ENCODE results near the gene ACTR3. TPM values are rescaled to one million over a fixed set of nuclear protein-coding genes. Genes with fewer than 3 reads are reported as not detected.
"Not testable (repeated sequence)": the region's sequence is repeated elsewhere in the genome, so short reads cannot be mapped to it uniquely, and the experiment has no call there.

Gene ACTR3
- total RNA-seq, 1 experiment from 2014 or later = 169 TPM

DNA sequence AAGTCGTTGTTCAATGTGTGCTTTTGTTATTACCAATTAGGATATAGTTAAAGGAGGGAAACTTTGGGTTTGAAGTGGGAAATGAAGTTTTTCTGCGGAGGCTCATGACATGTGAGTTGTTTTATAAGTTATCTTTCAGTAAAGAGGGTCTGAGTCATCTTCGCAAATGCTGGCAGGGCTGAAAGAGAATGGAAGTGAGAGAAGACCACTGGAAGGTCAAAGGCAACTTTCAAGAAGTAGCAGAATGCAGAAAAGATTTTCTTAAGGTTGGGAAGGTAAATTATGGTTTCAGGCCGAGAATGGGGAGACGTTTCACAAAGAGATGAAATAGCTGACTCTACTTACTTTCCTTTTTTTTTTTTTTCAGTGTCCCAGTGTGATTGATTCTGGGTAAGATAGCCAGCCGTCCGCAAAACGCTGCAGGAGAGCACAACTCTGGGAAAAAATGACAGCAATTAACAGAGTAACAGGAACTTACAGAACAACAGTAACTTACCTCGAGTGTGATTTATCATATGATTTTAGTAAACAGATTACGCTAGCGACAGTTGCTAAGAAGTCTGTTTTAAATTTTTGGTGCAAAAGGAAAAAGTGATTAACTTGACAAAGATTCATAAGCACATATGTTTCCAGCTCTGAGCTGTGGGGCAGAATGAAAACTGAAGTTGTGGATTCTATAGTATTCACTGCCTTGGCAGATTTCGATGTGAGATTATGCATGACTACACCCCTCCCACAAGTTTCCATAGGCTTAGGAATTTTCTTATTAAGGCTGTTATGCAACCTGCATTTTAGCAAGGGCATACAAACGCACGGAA is 46.8 kb upstream of the ACTR3 start (continued):
- TF ChIP-seq, protein P1, sequence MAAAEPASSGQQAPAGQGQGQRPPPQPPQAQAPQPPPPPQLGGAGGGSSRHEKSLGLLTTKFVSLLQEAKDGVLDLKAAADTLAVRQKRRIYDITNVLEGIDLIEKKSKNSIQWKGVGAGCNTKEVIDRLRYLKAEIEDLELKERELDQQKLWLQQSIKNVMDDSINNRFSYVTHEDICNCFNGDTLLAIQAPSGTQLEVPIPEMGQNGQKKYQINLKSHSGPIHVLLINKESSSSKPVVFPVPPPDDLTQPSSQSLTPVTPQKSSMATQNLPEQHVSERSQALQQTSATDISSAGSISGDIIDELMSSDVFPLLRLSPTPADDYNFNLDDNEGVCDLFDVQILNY (CRISPR knock-in tag; IDR thresholded peaks at IDR 0.05) = no peak
- no peak for TF ChIP-seq ZNF423 (CRISPR knock-in tag; IDR thresholded peaks at IDR 0.05)
- TF ChIP-seq JUN (CRISPR knock-in tag; IDR thresholded peaks at IDR 0.05) = no peak
- TF ChIP-seq FOXJ3 (CRISPR knock-in tag; IDR thresholded peaks at IDR 0.05; ENCODE audit: borderline replicate concordance) = no peak
- no peak for TF ChIP-seq MXD4 (CRISPR knock-in tag; IDR thresholded peaks at IDR 0.05; ENCODE audit: borderline replicate concordance)
- TF ChIP-seq ETV6 (CRISPR knock-in tag; IDR thresholded peaks at IDR 0.05) = no peak
- no peak for TF ChIP-seq ESRRA (CRISPR knock-in tag; IDR thresholded peaks at IDR 0.05; ENCODE audit: borderline replicate concordance)
- no peak for TF ChIP-seq MAX (CRISPR knock-in tag; IDR thresholded peaks at IDR 0.05)
- no peak for TF ChIP-seq ZNF263 (CRISPR knock-in tag; IDR thresholded peaks at IDR 0.05; ENCODE audit: low read depth)
- TF ChIP-seq, protein P2, sequence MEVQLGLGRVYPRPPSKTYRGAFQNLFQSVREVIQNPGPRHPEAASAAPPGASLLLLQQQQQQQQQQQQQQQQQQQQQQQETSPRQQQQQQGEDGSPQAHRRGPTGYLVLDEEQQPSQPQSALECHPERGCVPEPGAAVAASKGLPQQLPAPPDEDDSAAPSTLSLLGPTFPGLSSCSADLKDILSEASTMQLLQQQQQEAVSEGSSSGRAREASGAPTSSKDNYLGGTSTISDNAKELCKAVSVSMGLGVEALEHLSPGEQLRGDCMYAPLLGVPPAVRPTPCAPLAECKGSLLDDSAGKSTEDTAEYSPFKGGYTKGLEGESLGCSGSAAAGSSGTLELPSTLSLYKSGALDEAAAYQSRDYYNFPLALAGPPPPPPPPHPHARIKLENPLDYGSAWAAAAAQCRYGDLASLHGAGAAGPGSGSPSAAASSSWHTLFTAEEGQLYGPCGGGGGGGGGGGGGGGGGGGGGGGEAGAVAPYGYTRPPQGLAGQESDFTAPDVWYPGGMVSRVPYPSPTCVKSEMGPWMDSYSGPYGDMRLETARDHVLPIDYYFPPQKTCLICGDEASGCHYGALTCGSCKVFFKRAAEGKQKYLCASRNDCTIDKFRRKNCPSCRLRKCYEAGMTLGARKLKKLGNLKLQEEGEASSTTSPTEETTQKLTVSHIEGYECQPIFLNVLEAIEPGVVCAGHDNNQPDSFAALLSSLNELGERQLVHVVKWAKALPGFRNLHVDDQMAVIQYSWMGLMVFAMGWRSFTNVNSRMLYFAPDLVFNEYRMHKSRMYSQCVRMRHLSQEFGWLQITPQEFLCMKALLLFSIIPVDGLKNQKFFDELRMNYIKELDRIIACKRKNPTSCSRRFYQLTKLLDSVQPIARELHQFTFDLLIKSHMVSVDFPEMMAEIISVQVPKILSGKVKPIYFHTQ (CRISPR knock-in tag; IDR thresholded peaks at IDR 0.05) = no peak
- TF ChIP-seq ZNF232 (CRISPR knock-in tag; IDR thresholded peaks at IDR 0.05) = no peak
- TF ChIP-seq IRF2 (CRISPR knock-in tag; IDR thresholded peaks at IDR 0.05; ENCODE audit: borderline replicate concordance, low read depth) = no peak
- TF ChIP-seq, protein P3, sequence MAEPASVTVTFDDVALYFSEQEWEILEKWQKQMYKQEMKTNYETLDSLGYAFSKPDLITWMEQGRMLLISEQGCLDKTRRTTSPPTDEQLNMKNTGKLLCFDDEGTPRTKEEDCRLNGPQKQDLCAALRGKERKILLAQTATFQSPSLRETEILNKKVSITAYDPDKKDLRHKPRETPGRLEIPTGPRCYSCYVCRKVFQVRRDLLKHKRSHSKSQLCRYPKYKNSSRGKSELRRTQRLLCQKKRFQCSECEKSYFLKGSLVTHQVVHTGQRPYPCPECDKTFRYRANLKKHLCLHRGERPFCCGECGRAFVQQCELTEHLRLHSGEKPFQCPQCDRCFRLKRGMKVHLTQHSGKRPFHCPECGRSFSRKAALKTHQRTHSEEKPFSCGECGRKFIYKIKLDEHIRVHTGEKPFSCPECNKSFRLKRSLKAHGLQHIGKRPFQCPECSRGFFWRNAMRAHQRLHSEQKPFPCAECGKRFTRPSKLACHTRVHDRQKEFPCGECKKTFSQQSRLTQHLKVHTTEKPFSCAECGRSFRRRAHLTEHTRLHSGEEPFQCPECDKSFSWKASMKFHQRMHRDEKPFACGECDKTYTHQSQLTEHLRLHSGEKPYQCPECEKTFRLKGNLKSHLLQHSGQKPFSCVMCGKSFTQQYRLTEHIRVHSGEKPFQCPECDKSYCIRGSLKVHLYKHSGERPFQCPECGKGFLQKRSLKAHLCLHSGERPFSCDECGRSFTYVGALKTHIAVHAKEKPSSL (CRISPR knock-in tag; conservative IDR thresholded peaks at IDR 0.05) = no peak
- TF ChIP-seq ZNF532 (CRISPR knock-in tag; IDR thresholded peaks at IDR 0.05; ENCODE audit: borderline replicate concordance) = no peak

DNA sequence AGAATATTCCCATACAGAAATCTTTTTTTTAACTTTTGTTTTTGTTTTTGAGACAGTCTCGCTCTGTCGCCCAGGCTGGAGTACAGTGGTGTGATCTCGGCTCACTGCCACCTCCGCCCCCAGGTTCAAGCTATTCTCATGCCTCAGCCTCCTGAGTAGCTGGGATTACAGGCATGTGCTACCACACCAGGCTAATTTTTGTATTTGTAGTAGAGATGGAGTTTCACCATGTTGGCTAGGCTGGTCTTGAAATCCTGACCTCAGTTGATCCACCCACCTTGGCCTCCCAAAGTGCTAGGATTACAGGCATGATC is 46.2 kb upstream of the ACTR3 start:
- H3K9me3 Mint-ChIP-seq = peaks cover 30% of the 10 kb centered on the region
- H3K4me1 Mint-ChIP-seq = peaks cover 15% of the 10 kb centered on the region
- DNase-seq (ENCODE audit: low spot score); CTCF ChIA-PET; ATAC-seq; POLR2A ChIA-PET; H3K27ac Mint-ChIP-seq; H3K27me3 Mint-ChIP-seq (ENCODE audit: low read depth); H3K4me3 Mint-ChIP-seq; H3K36me3 Mint-ChIP-seq: not testable (repeated sequence)

All from WTC11 (cell line).